Fibroblast of gingiva (primary cell): ENCODE measurements around the gene LONRF2.

Source experiments
- DNase-seq: peaks from one replicate; pipeline ENCODE4 v3.0.0-alpha.2; 2011; ENCODE audit warnings: low read depth

Gene LONRF2

GRCh38 chr2:100301881-100302584 lies 20.3 kb downstream of the LONRF2 start:
- DNase-seq, result no peak

- no peak for DNase-seq
These were observed 22.8 kb downstream of the LONRF2 start for GRCh38 chr2:100299548-100299947.

- no peak for DNase-seq
These were observed 24.8 kb downstream of the LONRF2 start for GRCh38 chr2:100297511-100297910.

GRCh38 chr2:100294162-100294497 lies 28.2 kb downstream of the LONRF2 start:
- no peak for DNase-seq

- DNase-seq, result no peak
These were observed 28.8 kb downstream of the LONRF2 start for GRCh38 chr2:100293341-100294161.

- DNase-seq, result no peak
These were observed 30.2 kb downstream of the LONRF2 start for GRCh38 chr2:100292022-100292580.

- no peak for DNase-seq
These were observed 30.9 kb downstream of the LONRF2 start for GRCh38 chr2:100291152-100291970.

- DNase-seq, result no peak
These were observed 31.6 kb downstream of the LONRF2 start for GRCh38 chr2:100290718-100291151.

- no peak for DNase-seq
These were observed 33.3 kb downstream of the LONRF2 start for GRCh38 chr2:100289020-100289419.

GRCh38 chr2:100286318-100286717 lies 36.0 kb downstream of the LONRF2 start:
- no peak for DNase-seq

GRCh38 chr2:100285691-100286090 lies 36.6 kb downstream of the LONRF2 start:
- no peak for DNase-seq

- DNase-seq, result no peak
These were observed 37.3 kb downstream of the LONRF2 start for GRCh38 chr2:100285011-100285410.

- DNase-seq, result no peak
These were observed 38.4 kb downstream of the LONRF2 start for GRCh38 chr2:100283724-100284501.

- no peak for DNase-seq
These were observed 40.5 kb downstream of the LONRF2 start for GRCh38 chr2:100281521-100282438.

GRCh38 chr2:100279586-100280534 lies 42.4 kb downstream of the LONRF2 start:
- no peak for DNase-seq

GRCh38 chr2:100278986-100279385 lies 43.3 kb downstream of the LONRF2 start:
- no peak for DNase-seq

GRCh38 chr2:100278501-100278900 lies 43.8 kb downstream of the LONRF2 start:
- DNase-seq, result no peak

GRCh38 chr2:100277540-100278207 lies 44.6 kb downstream of the LONRF2 start:
- DNase-seq, result no peak

- DNase-seq, result no peak
These were observed 45.6 kb downstream of the LONRF2 start for GRCh38 chr2:100276716-100277115.
